ENCODE data around the gene GRM1.

Gene GRM1

DNA sequence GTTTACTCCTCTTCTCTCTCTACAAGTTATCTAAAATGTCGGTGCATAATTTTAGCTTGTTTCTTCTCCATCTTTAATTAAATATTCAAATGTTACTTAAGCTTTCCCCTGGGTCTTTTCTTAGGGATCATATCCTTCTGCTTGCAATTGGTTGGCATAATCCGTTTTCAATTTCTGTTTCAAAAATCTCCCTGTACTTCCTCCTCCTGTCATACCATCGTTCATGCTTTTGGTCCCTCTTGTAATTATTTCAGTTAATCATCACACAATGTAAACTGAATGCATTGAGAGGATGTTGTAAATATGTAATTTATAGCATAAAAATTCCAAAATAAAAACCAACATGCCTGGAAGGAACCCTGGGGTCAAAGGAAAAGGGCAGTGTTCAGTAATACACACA lies 325.6 kb downstream of the GRM1 start:
- CTCF ChIA-PET, result no interaction called here

GRCh38 chr6:146355521-146356100 lies 326.7 kb downstream of the GRM1 start:
- ChIA-PET CTCF (no interaction called here), POLR2A (no interaction called here)
- TF ChIP-seq HDGF (IDR thresholded peaks at IDR 0.05; ENCODE audit: borderline replicate concordance) (no peak), FOXA1 (IDR thresholded peaks at IDR 0.05) (no peak), PKNOX1 (IDR thresholded peaks at IDR 0.05) (no peak), ARNT (IDR thresholded peaks at IDR 0.05) (no peak), SUZ12 (IDR thresholded peaks at IDR 0.05) (no peak), LEF1 (IDR thresholded peaks at IDR 0.05; ENCODE audit: borderline replicate concordance) (no peak), FOXK2 (IDR thresholded peaks at IDR 0.05) (no peak), FOXM1 (IDR thresholded peaks at IDR 0.05; ENCODE audit: borderline replicate concordance) (no peak), ELF4 (IDR thresholded peaks at IDR 0.05) (no peak), ZNF384 (IDR thresholded peaks at IDR 0.05) (no peak), TARDBP (IDR thresholded peaks at IDR 0.05) (no peak), L3MBTL2 (conservative IDR thresholded peaks at IDR 0.05) (no peak), SP1 (IDR thresholded peaks at IDR 0.05) (no peak), CTBP1 (IDR thresholded peaks at IDR 0.05; ENCODE audit: borderline replicate concordance) (no peak)
- DNase-seq (ENCODE audit: extremely low spot score), result no peak

More for the DNA sequence above, 325.6 kb downstream of the GRM1 start:
- no peak for DNase-seq (ENCODE audit: extremely low spot score)
- TF ChIP-seq LEF1 (IDR thresholded peaks at IDR 0.05; ENCODE audit: borderline replicate concordance) (no peak), ZNF384 (IDR thresholded peaks at IDR 0.05) (no peak), FOXM1 (IDR thresholded peaks at IDR 0.05; ENCODE audit: borderline replicate concordance) (no peak), FOXK2 (IDR thresholded peaks at IDR 0.05) (no peak)
- POLR2A ChIA-PET, result no interaction called here

GRCh38 chr6:146357578-146358430 lies 328.9 kb downstream of the GRM1 start:
- CTCF ChIA-PET, result no interaction called here
- no peak for TF ChIP-seq NFRKB (IDR thresholded peaks at IDR 0.05)
- TF ChIP-seq SUZ12 (IDR thresholded peaks at IDR 0.05), result no peak
- no peak for TF ChIP-seq FOXM1 (IDR thresholded peaks at IDR 0.05; ENCODE audit: borderline replicate concordance)
- TF ChIP-seq HDGF (IDR thresholded peaks at IDR 0.05; ENCODE audit: borderline replicate concordance), result no peak
- TF ChIP-seq SP1 (IDR thresholded peaks at IDR 0.05), result no peak
- no peak for TF ChIP-seq L3MBTL2 (conservative IDR thresholded peaks at IDR 0.05)
- TF ChIP-seq ARNT (IDR thresholded peaks at IDR 0.05), result no peak
- TF ChIP-seq FOXA1 (IDR thresholded peaks at IDR 0.05), result no peak
- no peak for TF ChIP-seq BHLHE40 (IDR thresholded peaks at IDR 0.05; ENCODE audit: borderline replicate concordance)
- TF ChIP-seq TARDBP (IDR thresholded peaks at IDR 0.05), result no peak
- no peak for TF ChIP-seq LEF1 (IDR thresholded peaks at IDR 0.05; ENCODE audit: borderline replicate concordance)
- no peak for TF ChIP-seq ELF4 (IDR thresholded peaks at IDR 0.05)
- no peak for TF ChIP-seq FOXK2 (IDR thresholded peaks at IDR 0.05)
- TF ChIP-seq PKNOX1 (IDR thresholded peaks at IDR 0.05), result no peak
- TF ChIP-seq CTBP1 (IDR thresholded peaks at IDR 0.05; ENCODE audit: borderline replicate concordance), result no peak
- TF ChIP-seq ZNF384 (IDR thresholded peaks at IDR 0.05), result no peak
- POLR2A ChIA-PET, result no interaction called here
- DNase-seq (ENCODE audit: extremely low spot score), result no peak

GRCh38 chr6:146358431-146359046 lies 329.7 kb downstream of the GRM1 start:
- POLR2A ChIA-PET, result no interaction called here
- CTCF ChIA-PET, result no interaction called here
- TF ChIP-seq L3MBTL2 (conservative IDR thresholded peaks at IDR 0.05) (no peak), HDGF (IDR thresholded peaks at IDR 0.05; ENCODE audit: borderline replicate concordance) (no peak), ZNF384 (IDR thresholded peaks at IDR 0.05) (no peak), LEF1 (IDR thresholded peaks at IDR 0.05; ENCODE audit: borderline replicate concordance) (no peak), FOXA1 (IDR thresholded peaks at IDR 0.05) (no peak), TARDBP (IDR thresholded peaks at IDR 0.05) (no peak), SUZ12 (IDR thresholded peaks at IDR 0.05) (no peak), FOXK2 (IDR thresholded peaks at IDR 0.05) (no peak), CTBP1 (IDR thresholded peaks at IDR 0.05; ENCODE audit: borderline replicate concordance) (no peak), PKNOX1 (IDR thresholded peaks at IDR 0.05) (no peak), SP1 (IDR thresholded peaks at IDR 0.05) (no peak), BHLHE40 (IDR thresholded peaks at IDR 0.05; ENCODE audit: borderline replicate concordance) (no peak), FOXM1 (IDR thresholded peaks at IDR 0.05; ENCODE audit: borderline replicate concordance) (no peak), NFRKB (IDR thresholded peaks at IDR 0.05) (no peak), ARNT (IDR thresholded peaks at IDR 0.05) (no peak), ELF4 (IDR thresholded peaks at IDR 0.05) (no peak)
- no peak for DNase-seq (ENCODE audit: extremely low spot score)

DNA sequence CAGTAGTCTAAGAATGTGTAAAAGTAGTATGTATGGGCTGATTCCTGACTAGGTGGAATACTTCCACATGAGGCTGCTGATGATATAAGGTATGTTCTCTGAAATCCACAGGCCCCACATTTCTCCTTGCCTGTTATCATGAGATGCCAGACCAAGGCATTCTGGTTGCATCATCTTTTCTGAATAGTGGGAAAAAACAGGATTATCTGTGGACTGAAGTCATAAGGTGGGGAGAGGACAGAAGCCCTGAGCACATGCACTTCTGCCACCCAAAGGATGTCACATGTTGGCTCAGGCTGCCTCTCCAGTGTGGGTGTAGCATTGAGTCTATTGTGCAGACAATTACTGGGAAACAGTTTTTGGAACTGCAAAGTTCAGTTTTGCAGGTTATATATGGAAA lies 330.3 kb downstream of the GRM1 start:
- ChIA-PET CTCF (no interaction called here), POLR2A (no interaction called here)
- DNase-seq (ENCODE audit: extremely low spot score), result no peak
- no peak for TF ChIP-seq NFRKB (IDR thresholded peaks at IDR 0.05)
- TF ChIP-seq SP1 (IDR thresholded peaks at IDR 0.05), result no peak
- TF ChIP-seq SUZ12 (IDR thresholded peaks at IDR 0.05), result no peak
- no peak for TF ChIP-seq HDGF (IDR thresholded peaks at IDR 0.05; ENCODE audit: borderline replicate concordance)
- no peak for TF ChIP-seq FOXM1 (IDR thresholded peaks at IDR 0.05; ENCODE audit: borderline replicate concordance)
- no peak for TF ChIP-seq L3MBTL2 (conservative IDR thresholded peaks at IDR 0.05)
- TF ChIP-seq ARNT (IDR thresholded peaks at IDR 0.05), result no peak
- TF ChIP-seq FOXA1 (IDR thresholded peaks at IDR 0.05), result no peak
- TF ChIP-seq CTBP1 (IDR thresholded peaks at IDR 0.05; ENCODE audit: borderline replicate concordance), result no peak
- TF ChIP-seq ELF4 (IDR thresholded peaks at IDR 0.05), result no peak
- no peak for TF ChIP-seq BHLHE40 (IDR thresholded peaks at IDR 0.05; ENCODE audit: borderline replicate concordance)
- no peak for TF ChIP-seq ZNF384 (IDR thresholded peaks at IDR 0.05)
- no peak for TF ChIP-seq LEF1 (IDR thresholded peaks at IDR 0.05; ENCODE audit: borderline replicate concordance)
- no peak for TF ChIP-seq TARDBP (IDR thresholded peaks at IDR 0.05)
- TF ChIP-seq PKNOX1 (IDR thresholded peaks at IDR 0.05), result no peak
